Activated T-helper 1 cell treated with anti-CD3 and anti-CD28 coated beads, Interleukin-12 subunit alpha, Interleukin-12 subunit beta, Interleukin-2, Interleukin-4 antibody, amounts not matched to agents 30 ng/mL and 10 ng/mL and 1 ng/mL, durations not matched to agents 14 hours and 24 hours and 36 hours (primary cell): ENCODE results near the gene SYT13. TPM values are rescaled to one million over a fixed set of nuclear protein-coding genes. Genes with fewer than 3 reads are reported as not detected.

ENCODE experiments used
- DNase-seq: peaks from one replicate; pipeline ENCODE4 v3.0.0; 2021; ENCODE audit warnings: low spot score
- H3K27ac Mint-ChIP-seq: one replicate; pipeline ENCODE4 v1.8.0; 2021; ENCODE audit warnings: mild to moderate bottlenecking, mixed read lengths
- H3K27me3 Mint-ChIP-seq: one replicate; pipeline ENCODE4 v1.8.0; 2022; ENCODE audit warnings: mild to moderate bottlenecking, moderate library complexity, mixed read lengths; ENCODE audit not compliant: insufficient read depth
- H3K36me3 Mint-ChIP-seq: one replicate; pipeline ENCODE4 v1.8.0; 2021; ENCODE audit warnings: low read depth, mixed read lengths
- H3K4me1 Mint-ChIP-seq: one replicate; pipeline ENCODE4 v1.8.0; 2021; ENCODE audit warnings: low read depth, mixed read lengths
- H3K4me3 Mint-ChIP-seq: one replicate; pipeline ENCODE4 v1.8.0; 2021; ENCODE audit warnings: mild to moderate bottlenecking, moderate library complexity, mixed read lengths
- H3K9me3 Mint-ChIP-seq: one replicate; pipeline ENCODE4 v1.8.0; 2021; ENCODE audit warnings: mixed read lengths
- intact Hi-C: fragments of 100-400 bp; cut with micrococcal nuclease; formaldehyde crosslinking; loops from one replicate; pipeline ENCODE4 v1.15.1; 2024
- total RNA-seq: library from RNA; stranded (reverse); gene quantifications from 2 replicates; pipeline ENCODE4 v1.2.3, GENCODE V29; 2022

SYT13 gene
- not detected in 2 replicates for total RNA-seq

GRCh38 chr11:45285930-45286632 is at the start of gene SYT13:
SYT13 (minus strand) TSS chr11:45286341; CDS start chr11:45286207, 134 bp downstream.
- H3K27ac Mint-ChIP-seq = no peak within 1 kb of the TSS
- no peak for DNase-seq
- no peaks in the 10 kb centered on the region for H3K36me3 Mint-ChIP-seq
- no peak within 1 kb of the TSS for H3K4me3 Mint-ChIP-seq
- H3K9me3 Mint-ChIP-seq = no peaks in the 10 kb centered on the region
- intact Hi-C loops = no loop called here
- peaks cover 51% of the 10 kb centered on the region for H3K27me3 Mint-ChIP-seq
- H3K4me1 Mint-ChIP-seq = no peaks in the 10 kb centered on the region

GRCh38 chr11:45335434-45335833 is 49.3 kb upstream of the SYT13 start:
- DNase-seq = no peak
- Mint-ChIP-seq H3K4me3 (no peak overlapping the region), H3K27me3 (peaks cover 6% of the 10 kb centered on the region), H3K36me3 (no peaks in the 10 kb centered on the region), H3K4me1 (peaks cover 12% of the 10 kb centered on the region), H3K9me3 (no peaks in the 10 kb centered on the region), H3K27ac (no peak overlapping the region)
- intact Hi-C loops = no loop called here

GRCh38 chr11:45334836-45335235 is 48.7 kb upstream of the SYT13 start:
- no peak overlapping the region for H3K27ac Mint-ChIP-seq
- no peaks in the 10 kb centered on the region for H3K9me3 Mint-ChIP-seq
- H3K36me3 Mint-ChIP-seq = no peaks in the 10 kb centered on the region

GRCh38 chr11:45334410-45334809 is 48.3 kb upstream of the SYT13 start:
- Mint-ChIP-seq H3K4me3 (no peak overlapping the region), H3K27ac (no peak overlapping the region), H3K27me3 (peaks cover 10% of the 10 kb centered on the region), H3K36me3 (no peaks in the 10 kb centered on the region), H3K4me1 (peaks cover 2% of the 10 kb centered on the region), H3K9me3 (no peaks in the 10 kb centered on the region)
- intact Hi-C loops = no loop called here
- DNase-seq = no peak

More at GRCh38 chr11:45334836-45335235, 48.7 kb upstream of the SYT13 start:
- Mint-ChIP-seq H3K4me3 (no peak overlapping the region), H3K4me1 (peaks cover 6% of the 10 kb centered on the region), H3K27me3 (peaks cover 8% of the 10 kb centered on the region)
- no peak for DNase-seq
- intact Hi-C loops = no loop called here

- H3K4me3 Mint-ChIP-seq = no peak overlapping the region
- H3K4me1 Mint-ChIP-seq = no peaks in the 10 kb centered on the region
- H3K27me3 Mint-ChIP-seq = peaks cover 9% of the 10 kb centered on the region
- intact Hi-C loops = loop anchor here (2.0 kb wide), 3 partner anchors 80 to 406 kb away; no protein-coding TSS in a partner anchor
- no peak overlapping the region for H3K27ac Mint-ChIP-seq
- DNase-seq = no peak
- H3K36me3 Mint-ChIP-seq = no peaks in the 10 kb centered on the region
- H3K9me3 Mint-ChIP-seq = no peaks in the 10 kb centered on the region
These were observed 47.1 kb upstream of the SYT13 start for GRCh38 chr11:45333001-45333971.

GRCh38 chr11:45332276-45332934 is 46.3 kb upstream of the SYT13 start:
- no peaks in the 10 kb centered on the region for H3K4me1 Mint-ChIP-seq
- no peak for DNase-seq
- no peak overlapping the region for H3K4me3 Mint-ChIP-seq
- H3K27me3 Mint-ChIP-seq = peaks cover 11% of the 10 kb centered on the region
- H3K36me3 Mint-ChIP-seq = no peaks in the 10 kb centered on the region
- intact Hi-C loops = loop anchor here (1.0 to 2.0 kb wide), 4 partner anchors 80 to 406 kb away; no protein-coding TSS in a partner anchor
- H3K9me3 Mint-ChIP-seq = no peaks in the 10 kb centered on the region
- no peak overlapping the region for H3K27ac Mint-ChIP-seq

- no peak for DNase-seq
- intact Hi-C loops = loop anchor here (1.0 to 2.0 kb wide), 4 partner anchors 79 to 405 kb away; no protein-coding TSS in a partner anchor
- H3K27ac Mint-ChIP-seq = no peak overlapping the region
- H3K36me3 Mint-ChIP-seq = no peaks in the 10 kb centered on the region
- H3K4me3 Mint-ChIP-seq = no peak overlapping the region
- no peaks in the 10 kb centered on the region for H3K4me1 Mint-ChIP-seq
- peaks cover 14% of the 10 kb centered on the region for H3K27me3 Mint-ChIP-seq
- peaks cover 3% of the 10 kb centered on the region for H3K9me3 Mint-ChIP-seq
These were observed 45.7 kb upstream of the SYT13 start for GRCh38 chr11:45331839-45332238.

- Mint-ChIP-seq H3K4me1 (no peaks in the 10 kb centered on the region), H3K4me3 (no peak overlapping the region), H3K27me3 (peaks cover 17% of the 10 kb centered on the region), H3K9me3 (peaks cover 4% of the 10 kb centered on the region), H3K27ac (no peak overlapping the region), H3K36me3 (no peaks in the 10 kb centered on the region)
- no peak for DNase-seq
- intact Hi-C loops = no loop called here
These were observed 42.6 kb upstream of the SYT13 start for GRCh38 chr11:45328726-45329125.

GRCh38 chr11:45324459-45324858 is 38.3 kb upstream of the SYT13 start:
- peaks cover 13% of the 10 kb centered on the region for H3K27me3 Mint-ChIP-seq
- DNase-seq = no peak
- intact Hi-C loops = no loop called here
- H3K27ac Mint-ChIP-seq = no peak overlapping the region
- no peaks in the 10 kb centered on the region for H3K4me1 Mint-ChIP-seq
- peaks cover 4% of the 10 kb centered on the region for H3K9me3 Mint-ChIP-seq
- H3K36me3 Mint-ChIP-seq = no peaks in the 10 kb centered on the region
- H3K4me3 Mint-ChIP-seq = no peak overlapping the region

GRCh38 chr11:45323601-45324249 is 37.6 kb upstream of the SYT13 start:
- Mint-ChIP-seq H3K4me1 (no peaks in the 10 kb centered on the region), H3K4me3 (no peak overlapping the region), H3K9me3 (peaks cover 4% of the 10 kb centered on the region), H3K27ac (no peak overlapping the region), H3K36me3 (no peaks in the 10 kb centered on the region), H3K27me3 (peaks cover 12% of the 10 kb centered on the region)
- no peak for DNase-seq
- intact Hi-C loops = no loop called here

- Mint-ChIP-seq H3K9me3 (peaks cover 4% of the 10 kb centered on the region), H3K4me3 (no peak overlapping the region)
- intact Hi-C loops = no loop called here
These were observed 36.9 kb upstream of the SYT13 start for GRCh38 chr11:45322891-45323600.

More at GRCh38 chr11:45322891-45323600, 36.9 kb upstream of the SYT13 start:
- no peaks in the 10 kb centered on the region for H3K4me1 Mint-ChIP-seq
- no peak for DNase-seq
- no peaks in the 10 kb centered on the region for H3K36me3 Mint-ChIP-seq
- H3K27me3 Mint-ChIP-seq = peaks cover 11% of the 10 kb centered on the region
- H3K27ac Mint-ChIP-seq = no peak overlapping the region
